SU-DHL-6 (cell line): ENCODE results near the gene SORL1.

Source experiments
- EZH2phosphoT487 ChIP-seq: fragments of 200-600 bp; sonication (generic), shearing (Covaris generic); conservative IDR thresholded peaks from 2 replicates; pipeline ENCODE4 v1.6.1; 2018; ENCODE audit warnings: mild to moderate bottlenecking, antibody characterized with exemption, low read length, moderate library complexity, mixed read lengths
- TF ChIP-seq, protein P1 (sequence below): fragments of 200-600 bp; sonication (generic); IDR thresholded peaks from one replicate; pipeline ENCODE4 v1.5.1; 2017; ENCODE audit warnings: antibody characterized with exemption, mild to moderate bottlenecking, low read length, moderate library complexity; ENCODE audit not compliant: insufficient read depth, poor library complexity, severe bottlenecking

DNA sequence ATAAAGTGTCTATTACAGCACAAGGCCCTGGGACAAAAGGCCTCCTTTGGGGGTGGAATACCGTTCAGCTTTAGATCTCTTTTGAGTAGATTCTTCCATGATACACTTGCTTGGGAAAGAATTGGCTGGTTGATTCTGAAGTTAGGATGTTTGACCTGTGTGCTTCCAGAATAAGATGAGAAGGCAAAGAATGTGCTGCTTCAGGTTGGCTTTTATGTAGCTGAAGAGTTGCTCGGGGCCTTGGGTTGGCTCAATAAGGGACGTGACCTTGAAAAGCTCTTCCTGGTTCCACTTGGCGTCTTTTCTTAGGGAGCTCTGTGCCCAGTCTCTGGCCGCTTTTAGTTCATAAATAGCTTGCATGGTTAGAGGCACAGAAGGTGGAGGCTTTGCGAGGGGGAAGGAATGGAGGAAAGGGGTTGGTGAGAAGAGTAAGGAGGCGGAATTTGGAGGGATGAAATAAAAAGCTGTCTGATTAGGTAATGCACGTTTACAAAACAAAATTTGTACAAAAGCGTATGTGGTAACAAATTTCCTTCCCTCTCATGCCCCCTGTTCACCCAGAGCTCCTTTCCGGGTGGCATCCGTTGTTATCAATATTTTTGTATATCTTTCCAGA, 4.8 kb downstream of the SORL1 start:
- TF ChIP-seq, protein P1, sequence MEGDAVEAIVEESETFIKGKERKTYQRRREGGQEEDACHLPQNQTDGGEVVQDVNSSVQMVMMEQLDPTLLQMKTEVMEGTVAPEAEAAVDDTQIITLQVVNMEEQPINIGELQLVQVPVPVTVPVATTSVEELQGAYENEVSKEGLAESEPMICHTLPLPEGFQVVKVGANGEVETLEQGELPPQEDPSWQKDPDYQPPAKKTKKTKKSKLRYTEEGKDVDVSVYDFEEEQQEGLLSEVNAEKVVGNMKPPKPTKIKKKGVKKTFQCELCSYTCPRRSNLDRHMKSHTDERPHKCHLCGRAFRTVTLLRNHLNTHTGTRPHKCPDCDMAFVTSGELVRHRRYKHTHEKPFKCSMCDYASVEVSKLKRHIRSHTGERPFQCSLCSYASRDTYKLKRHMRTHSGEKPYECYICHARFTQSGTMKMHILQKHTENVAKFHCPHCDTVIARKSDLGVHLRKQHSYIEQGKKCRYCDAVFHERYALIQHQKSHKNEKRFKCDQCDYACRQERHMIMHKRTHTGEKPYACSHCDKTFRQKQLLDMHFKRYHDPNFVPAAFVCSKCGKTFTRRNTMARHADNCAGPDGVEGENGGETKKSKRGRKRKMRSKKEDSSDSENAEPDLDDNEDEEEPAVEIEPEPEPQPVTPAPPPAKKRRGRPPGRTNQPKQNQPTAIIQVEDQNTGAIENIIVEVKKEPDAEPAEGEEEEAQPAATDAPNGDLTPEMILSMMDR = no peak
- TF ChIP-seq EZH2phosphoT487 = no peak
